Measurements from ENCODE around the gene ADAM17. TPM values are rescaled to one million over a fixed set of nuclear protein-coding genes. Genes with fewer than 3 reads are reported as not detected.

The ADAM17 gene
- total and polyA plus RNA-seq, 2 of the 13 experiments (the other 11 are each of a cell fraction or from before 2014, with no cell fraction given): 6.5 to 33.4 TPM

- TF ChIP-seq MAZ (IDR thresholded peaks at IDR 0.05; ENCODE audit: borderline replicate concordance, low read depth, low read length): no peak
- no peak for TF ChIP-seq MAZ (CRISPR knock-in tag; IDR thresholded peaks at IDR 0.05; ENCODE audit: low read depth)
- TF ChIP-seq ARNT (IDR thresholded peaks at IDR 0.05): no peak
- TF ChIP-seq HDAC2 (CRISPR knock-in tag; IDR thresholded peaks at IDR 0.05): no peak
- TF ChIP-seq RFXANK (CRISPR knock-in tag; IDR thresholded peaks at IDR 0.05): no peak
- TF ChIP-seq MED8 (CRISPR knock-in tag; IDR thresholded peaks at IDR 0.05; ENCODE audit: insufficient replicate concordance): no peak
- no peak for TF ChIP-seq GATA4 (IDR thresholded peaks at IDR 0.05; ENCODE audit: borderline replicate concordance, low read depth)
- TF ChIP-seq XRCC5 (optimal IDR thresholded peaks at IDR 0.05; ENCODE audit: low read length): no peak
- no peak for TF ChIP-seq GATAD1 (CRISPR knock-in tag; IDR thresholded peaks at IDR 0.05)
Measured at GRCh38 chr2:9602412-9602811, 46.8 kb upstream of the ADAM17 start (continued).

GRCh38 chr2:9601397-9601796, 45.8 kb upstream of the ADAM17 start:
- Histone ChIP-seq H3K27me3 (ENCODE audit: control insufficient read depth in 1 of 2, insufficient read depth in 2 of 2, low read length in 2 of 2) (no peaks in the 10 kb centered on the region), H3K4me1 (ENCODE audit: insufficient read depth, low read length) (peaks cover 36% of the 10 kb centered on the region), H2AFZ (ENCODE audit: low read length) (no peak overlapping the region), H3K9me3 (ENCODE audit: low read length) (peaks cover 14% of the 10 kb centered on the region; the same call in 1 of the 2 replicates), H3K36me3 (replicated peaks in 1 of 2; ENCODE audit: control insufficient read depth in 1 of 2, insufficient read depth in 2 of 2, low read length in 2 of 2) (peaks cover 13 to 33% of the 10 kb centered on the region in 2 experiments), H4K20me1 (ENCODE audit: insufficient read depth, low read length) (peaks cover 22% of the 10 kb centered on the region), H3K79me2 (ENCODE audit: insufficient read depth, low read length) (peaks cover 91% of the 10 kb centered on the region), H3K27ac (ENCODE audit: extremely low read length, insufficient read depth, low read length) (no peak overlapping the region), H3K9ac (ENCODE audit: insufficient read depth, low read depth, low read length) (no peak overlapping the region), H3K4me3 (replicated peaks in 1 of 3; ENCODE audit: insufficient read depth in 1 of 3, low read depth in 2 of 3, low read length in 3 of 3) (no peak overlapping the region), H3K4me2 (ENCODE audit: low read depth, low read length) (no peak overlapping the region)
- no peak for DNase-seq (ENCODE audit: low spot score)
- ChIA-PET POLR2A (interaction anchor here (1.4 kb wide), 1 partner anchor 28 kb away, joined by 3 read pairs; no protein-coding TSS in a partner anchor), CTCF (ENCODE audit: low intra/inter-chr PET ratio, low total read pairs) (no interaction called here)
- ATAC-seq: no peak
- BruUV-seq (replicated peaks): no TSS peak
- 99% methylated on average over 5 of the region's 5 CpGs for WGBS (ENCODE audit: low lambda C conversion rate)
- no peak for FAIRE-seq
- TF ChIP-seq SMARCC2 (IDR thresholded peaks at IDR 0.05): no peak
- no peak for TF ChIP-seq ZFP62 (CRISPR knock-in tag; IDR thresholded peaks at IDR 0.05)
- TF ChIP-seq NBN (conservative IDR thresholded peaks at IDR 0.05): no peak
- TF ChIP-seq ASH2L (IDR thresholded peaks at IDR 0.05; ENCODE audit: insufficient read length, low read depth, low read length): no peak
- TF ChIP-seq ZSCAN21 (CRISPR knock-in tag; IDR thresholded peaks at IDR 0.05; ENCODE audit: borderline replicate concordance): no peak
- TF ChIP-seq FOSL1 (CRISPR knock-in tag; IDR thresholded peaks at IDR 0.05; ENCODE audit: borderline replicate concordance): no peak
- TF ChIP-seq MXD3 (CRISPR knock-in tag; IDR thresholded peaks at IDR 0.05): no peak
- TF ChIP-seq HIC2 (CRISPR knock-in tag; IDR thresholded peaks at IDR 0.05; ENCODE audit: low read depth): no peak
- TF ChIP-seq ZNF12 (CRISPR knock-in tag; IDR thresholded peaks at IDR 0.05): no peak
- no peak for TF ChIP-seq HMG20B (CRISPR knock-in tag; conservative IDR thresholded peaks at IDR 0.05)
- no peak for TF ChIP-seq ZNF569 (CRISPR knock-in tag; IDR thresholded peaks at IDR 0.05; ENCODE audit: borderline replicate concordance)
- TF ChIP-seq FOXK2 (IDR thresholded peaks at IDR 0.05): no peak
- TF ChIP-seq ZNF251 (CRISPR knock-in tag; IDR thresholded peaks at IDR 0.05): no peak
- TF ChIP-seq SIX1 (CRISPR knock-in tag; IDR thresholded peaks at IDR 0.05; ENCODE audit: borderline replicate concordance): no peak
- intact Hi-C loops (cut with micrococcal nuclease; ENCODE audit: unreplicated experiment) (no loop called here), in situ Hi-C loops (cut with HindIII; ENCODE audit: extremely low pct_ligation_motif_present, low pct_unique_long_range_greater_than_20kb) (no loop called here)
